ENCODE measurements around the gene FBXO41.

DNA sequence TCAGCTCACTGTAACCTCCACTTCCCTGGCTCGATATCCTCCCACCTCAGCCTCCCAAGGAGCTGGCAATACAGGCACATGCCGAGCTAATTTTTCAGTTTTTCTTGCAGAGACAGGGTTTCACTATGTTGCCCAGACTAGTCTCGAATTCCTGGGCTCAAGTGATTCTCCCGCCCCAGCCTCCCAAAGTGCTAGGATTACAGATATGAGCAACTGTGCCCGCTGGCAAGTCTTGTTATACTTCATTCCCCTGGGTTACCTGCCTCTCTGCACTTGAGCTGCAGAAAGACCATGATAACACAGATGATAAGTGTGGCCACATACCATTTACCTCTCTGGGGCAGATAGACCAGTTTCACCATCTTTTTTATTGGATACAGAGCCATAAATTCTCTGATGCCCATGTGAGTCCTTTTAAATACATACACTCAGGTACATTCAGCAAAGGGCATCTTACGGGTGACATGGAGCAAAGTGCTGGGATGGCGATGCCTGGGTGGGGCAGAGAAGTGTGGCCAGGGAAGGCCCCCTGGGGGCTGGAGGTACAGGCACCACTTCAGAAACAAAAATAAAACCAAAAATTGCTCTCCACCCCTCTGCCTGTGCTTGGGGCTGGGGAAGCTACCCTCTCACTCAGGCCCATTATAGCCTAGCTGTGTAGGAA lies 29.8 kb downstream of the FBXO41 start:
- TF ChIP-seq POLR2A (IDR thresholded peaks at IDR 0.05; ENCODE audit: low read depth, low read length) (no peak), POLR2AphosphoS5 (IDR thresholded peaks at IDR 0.05; ENCODE audit: low read depth, low read length) (no peak)

Measured in GM12891 (cell line).